ENCODE results near the gene PXN.

GRCh38 chr12:120215766-120216735, 49.5 kb downstream of the PXN start:
- TF ChIP-seq ZNF24 (IDR thresholded peaks at IDR 0.05) (no peak), KLF16 (CRISPR knock-in tag; IDR thresholded peaks at IDR 0.05) (no peak), CTCF (CRISPR knock-in tag; IDR thresholded peaks at IDR 0.05) (no peak), ZNF207 (IDR thresholded peaks at IDR 0.05; ENCODE audit: borderline replicate concordance) (no peak), PHF8 (CRISPR knock-in tag; IDR thresholded peaks at IDR 0.05) (no peak), POGZ (CRISPR knock-in tag; IDR thresholded peaks at IDR 0.05) (no peak), HMG20A (CRISPR knock-in tag; IDR thresholded peaks at IDR 0.05; ENCODE audit: borderline replicate concordance) (no peak)

Measured in HepG2 (cell line).